Panc1 (cell line): ENCODE measurements around the gene SEC31A.

Experiments used
- POLR2AphosphoS5 ChIP-seq: IDR thresholded peaks from 2 replicates; pipeline ENCODE4 v1.6.1; 2012; ENCODE audit warnings: mild to moderate bottlenecking, low read depth, low read length, moderate library complexity
- SIN3A ChIP-seq: IDR thresholded peaks from 2 replicates; pipeline ENCODE4 v1.6.1; 2012; ENCODE audit warnings: low read depth, mild to moderate bottlenecking, low read length, moderate library complexity, borderline replicate concordance; ENCODE audit not compliant: insufficient read depth
- TF ChIP-seq, protein P1 (sequence below): fragments of 450-650 bp; IDR thresholded peaks from 2 replicates; pipeline ENCODE4 v1.5.1; 2017; ENCODE audit warnings: mild to moderate bottlenecking
- TF ChIP-seq, protein P2 (sequence below), 2 experiments: IDR thresholded peaks; 2 replicates each; pipeline ENCODE4 v1.6.1; 2011 to 2012; ENCODE audit warnings: low read depth in 2 of 2, control low read depth in 1 of 2, low read length in 1 of 2, mild to moderate bottlenecking in 1 of 2, moderate library complexity in 1 of 2; ENCODE audit not compliant: insufficient read depth in 1 of 2

DNA sequence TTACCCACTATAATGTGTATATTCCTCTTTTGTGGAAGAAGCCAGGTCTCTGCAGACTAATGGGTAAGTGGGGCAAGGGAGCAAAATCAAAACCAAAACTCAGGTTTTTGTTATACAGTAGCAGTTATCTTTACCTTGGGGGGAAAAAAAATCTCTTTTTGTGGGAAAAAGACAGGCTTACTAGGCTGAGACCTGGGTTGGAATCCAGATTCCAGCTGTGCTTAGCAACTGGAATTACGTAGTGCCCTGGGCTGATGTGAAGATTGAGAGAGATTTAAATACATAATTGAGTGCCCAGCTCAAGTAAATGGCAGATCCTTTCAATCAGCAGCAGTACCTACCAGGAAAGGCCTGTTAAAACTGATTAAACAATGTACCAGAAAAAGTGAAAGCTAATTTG is 76.9 kb downstream of the SEC31A start:
- TF ChIP-seq, protein P1, sequence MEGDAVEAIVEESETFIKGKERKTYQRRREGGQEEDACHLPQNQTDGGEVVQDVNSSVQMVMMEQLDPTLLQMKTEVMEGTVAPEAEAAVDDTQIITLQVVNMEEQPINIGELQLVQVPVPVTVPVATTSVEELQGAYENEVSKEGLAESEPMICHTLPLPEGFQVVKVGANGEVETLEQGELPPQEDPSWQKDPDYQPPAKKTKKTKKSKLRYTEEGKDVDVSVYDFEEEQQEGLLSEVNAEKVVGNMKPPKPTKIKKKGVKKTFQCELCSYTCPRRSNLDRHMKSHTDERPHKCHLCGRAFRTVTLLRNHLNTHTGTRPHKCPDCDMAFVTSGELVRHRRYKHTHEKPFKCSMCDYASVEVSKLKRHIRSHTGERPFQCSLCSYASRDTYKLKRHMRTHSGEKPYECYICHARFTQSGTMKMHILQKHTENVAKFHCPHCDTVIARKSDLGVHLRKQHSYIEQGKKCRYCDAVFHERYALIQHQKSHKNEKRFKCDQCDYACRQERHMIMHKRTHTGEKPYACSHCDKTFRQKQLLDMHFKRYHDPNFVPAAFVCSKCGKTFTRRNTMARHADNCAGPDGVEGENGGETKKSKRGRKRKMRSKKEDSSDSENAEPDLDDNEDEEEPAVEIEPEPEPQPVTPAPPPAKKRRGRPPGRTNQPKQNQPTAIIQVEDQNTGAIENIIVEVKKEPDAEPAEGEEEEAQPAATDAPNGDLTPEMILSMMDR: no peak
- TF ChIP-seq SIN3A (no peak), POLR2AphosphoS5 (no peak)
- TF ChIP-seq, protein P2, sequence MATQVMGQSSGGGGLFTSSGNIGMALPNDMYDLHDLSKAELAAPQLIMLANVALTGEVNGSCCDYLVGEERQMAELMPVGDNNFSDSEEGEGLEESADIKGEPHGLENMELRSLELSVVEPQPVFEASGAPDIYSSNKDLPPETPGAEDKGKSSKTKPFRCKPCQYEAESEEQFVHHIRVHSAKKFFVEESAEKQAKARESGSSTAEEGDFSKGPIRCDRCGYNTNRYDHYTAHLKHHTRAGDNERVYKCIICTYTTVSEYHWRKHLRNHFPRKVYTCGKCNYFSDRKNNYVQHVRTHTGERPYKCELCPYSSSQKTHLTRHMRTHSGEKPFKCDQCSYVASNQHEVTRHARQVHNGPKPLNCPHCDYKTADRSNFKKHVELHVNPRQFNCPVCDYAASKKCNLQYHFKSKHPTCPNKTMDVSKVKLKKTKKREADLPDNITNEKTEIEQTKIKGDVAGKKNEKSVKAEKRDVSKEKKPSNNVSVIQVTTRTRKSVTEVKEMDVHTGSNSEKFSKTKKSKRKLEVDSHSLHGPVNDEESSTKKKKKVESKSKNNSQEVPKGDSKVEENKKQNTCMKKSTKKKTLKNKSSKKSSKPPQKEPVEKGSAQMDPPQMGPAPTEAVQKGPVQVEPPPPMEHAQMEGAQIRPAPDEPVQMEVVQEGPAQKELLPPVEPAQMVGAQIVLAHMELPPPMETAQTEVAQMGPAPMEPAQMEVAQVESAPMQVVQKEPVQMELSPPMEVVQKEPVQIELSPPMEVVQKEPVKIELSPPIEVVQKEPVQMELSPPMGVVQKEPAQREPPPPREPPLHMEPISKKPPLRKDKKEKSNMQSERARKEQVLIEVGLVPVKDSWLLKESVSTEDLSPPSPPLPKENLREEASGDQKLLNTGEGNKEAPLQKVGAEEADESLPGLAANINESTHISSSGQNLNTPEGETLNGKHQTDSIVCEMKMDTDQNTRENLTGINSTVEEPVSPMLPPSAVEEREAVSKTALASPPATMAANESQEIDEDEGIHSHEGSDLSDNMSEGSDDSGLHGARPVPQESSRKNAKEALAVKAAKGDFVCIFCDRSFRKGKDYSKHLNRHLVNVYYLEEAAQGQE (IDR thresholded peaks at IDR 0.05; ENCODE audit: insufficient read depth in 1 of 2, low read depth in 2 of 2, low read length in 1 of 2): no peak
